Uterus (tissue), 2 donors: Measurements from ENCODE around the gene OXSM.

Experiments used
- POLR2A ChIP-seq, 2 donors: fragments of 450-650 bp; IDR thresholded peaks; one replicate each; pipeline ENCODE4 v1.6.1; 2016; ENCODE audit warnings: antibody characterized with exemption in 2 of 2, mild to moderate bottlenecking in 1 of 2, moderate library complexity in 1 of 2
- TF ChIP-seq, protein P1 (sequence below), 4 experiments: fragments of 200-600 bp in 2 of 4; fragments of 450-650 bp in 2 of 4; sonication (generic) in 2 of 4; IDR thresholded peaks; one replicate each; pipeline ENCODE4 v1.5.1; 2016 to 2019; ENCODE audit warnings: antibody characterized with exemption in 4 of 4, mild to moderate bottlenecking in 2 of 4, moderate library complexity in 1 of 4

DNA sequence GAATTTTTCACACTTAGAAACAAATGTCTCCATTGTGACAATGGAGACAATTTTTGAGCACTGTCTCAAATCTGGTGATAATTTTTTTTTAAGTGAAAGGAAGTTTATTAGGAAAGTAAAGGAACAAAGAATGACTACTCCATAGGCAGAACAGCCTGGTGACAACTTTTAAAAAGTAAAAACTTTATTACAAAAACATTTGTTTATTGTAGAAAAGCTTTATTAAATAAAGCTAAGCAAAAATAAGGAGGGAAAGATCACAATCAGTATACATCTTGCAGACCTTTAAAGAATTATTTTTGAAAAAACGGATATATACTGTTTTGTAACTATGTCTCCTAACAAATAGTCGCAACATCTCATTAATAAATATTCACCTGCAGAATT, 688 bp upstream of the OXSM start:
- TF ChIP-seq, protein P1, sequence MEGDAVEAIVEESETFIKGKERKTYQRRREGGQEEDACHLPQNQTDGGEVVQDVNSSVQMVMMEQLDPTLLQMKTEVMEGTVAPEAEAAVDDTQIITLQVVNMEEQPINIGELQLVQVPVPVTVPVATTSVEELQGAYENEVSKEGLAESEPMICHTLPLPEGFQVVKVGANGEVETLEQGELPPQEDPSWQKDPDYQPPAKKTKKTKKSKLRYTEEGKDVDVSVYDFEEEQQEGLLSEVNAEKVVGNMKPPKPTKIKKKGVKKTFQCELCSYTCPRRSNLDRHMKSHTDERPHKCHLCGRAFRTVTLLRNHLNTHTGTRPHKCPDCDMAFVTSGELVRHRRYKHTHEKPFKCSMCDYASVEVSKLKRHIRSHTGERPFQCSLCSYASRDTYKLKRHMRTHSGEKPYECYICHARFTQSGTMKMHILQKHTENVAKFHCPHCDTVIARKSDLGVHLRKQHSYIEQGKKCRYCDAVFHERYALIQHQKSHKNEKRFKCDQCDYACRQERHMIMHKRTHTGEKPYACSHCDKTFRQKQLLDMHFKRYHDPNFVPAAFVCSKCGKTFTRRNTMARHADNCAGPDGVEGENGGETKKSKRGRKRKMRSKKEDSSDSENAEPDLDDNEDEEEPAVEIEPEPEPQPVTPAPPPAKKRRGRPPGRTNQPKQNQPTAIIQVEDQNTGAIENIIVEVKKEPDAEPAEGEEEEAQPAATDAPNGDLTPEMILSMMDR (IDR thresholded peaks at IDR 0.05): no peak
- TF ChIP-seq POLR2A (IDR thresholded peaks at IDR 0.05): no peak
